ENCODE measurements around the gene COMMD1. TPM values are rescaled to one million over a fixed set of nuclear protein-coding genes. Genes with fewer than 3 reads are reported as not detected.
"Not testable (repeated sequence)": the region's sequence is repeated elsewhere in the genome, so short reads cannot be mapped to it uniquely, and the experiment has no call there.

Gene COMMD1
- total RNA-seq, 1 donor: 60.7 TPM

DNA sequence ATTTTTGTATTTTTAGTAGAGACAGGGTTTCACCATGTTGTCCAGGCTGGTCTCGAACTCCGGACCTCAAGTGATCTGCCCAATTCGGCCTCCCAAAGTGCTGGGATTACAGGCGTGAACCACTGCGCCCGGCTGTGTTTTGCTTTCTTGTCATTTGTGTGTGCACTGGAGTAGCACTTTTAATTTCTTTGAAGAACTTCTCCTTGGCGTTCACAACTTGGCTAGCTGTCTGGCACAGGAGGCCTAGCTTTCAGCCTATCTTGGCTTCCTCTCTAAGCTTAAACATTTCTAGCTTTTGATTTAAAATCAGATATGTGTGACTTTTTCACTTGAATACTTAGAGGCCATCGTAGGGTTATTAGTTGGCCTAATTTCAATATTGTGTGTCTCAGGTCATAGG, 93.0 kb downstream of the COMMD1 start:
- no peak for DNase-seq (ENCODE audit: low read depth)
- no peak overlapping the region for H3K4me3 ChIP-seq (ENCODE audit: low read depth, low read length)
- TF ChIP-seq, protein P1, sequence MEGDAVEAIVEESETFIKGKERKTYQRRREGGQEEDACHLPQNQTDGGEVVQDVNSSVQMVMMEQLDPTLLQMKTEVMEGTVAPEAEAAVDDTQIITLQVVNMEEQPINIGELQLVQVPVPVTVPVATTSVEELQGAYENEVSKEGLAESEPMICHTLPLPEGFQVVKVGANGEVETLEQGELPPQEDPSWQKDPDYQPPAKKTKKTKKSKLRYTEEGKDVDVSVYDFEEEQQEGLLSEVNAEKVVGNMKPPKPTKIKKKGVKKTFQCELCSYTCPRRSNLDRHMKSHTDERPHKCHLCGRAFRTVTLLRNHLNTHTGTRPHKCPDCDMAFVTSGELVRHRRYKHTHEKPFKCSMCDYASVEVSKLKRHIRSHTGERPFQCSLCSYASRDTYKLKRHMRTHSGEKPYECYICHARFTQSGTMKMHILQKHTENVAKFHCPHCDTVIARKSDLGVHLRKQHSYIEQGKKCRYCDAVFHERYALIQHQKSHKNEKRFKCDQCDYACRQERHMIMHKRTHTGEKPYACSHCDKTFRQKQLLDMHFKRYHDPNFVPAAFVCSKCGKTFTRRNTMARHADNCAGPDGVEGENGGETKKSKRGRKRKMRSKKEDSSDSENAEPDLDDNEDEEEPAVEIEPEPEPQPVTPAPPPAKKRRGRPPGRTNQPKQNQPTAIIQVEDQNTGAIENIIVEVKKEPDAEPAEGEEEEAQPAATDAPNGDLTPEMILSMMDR (IDR thresholded peaks at IDR 0.05; ENCODE audit: insufficient read depth, low read length): no peak

DNA sequence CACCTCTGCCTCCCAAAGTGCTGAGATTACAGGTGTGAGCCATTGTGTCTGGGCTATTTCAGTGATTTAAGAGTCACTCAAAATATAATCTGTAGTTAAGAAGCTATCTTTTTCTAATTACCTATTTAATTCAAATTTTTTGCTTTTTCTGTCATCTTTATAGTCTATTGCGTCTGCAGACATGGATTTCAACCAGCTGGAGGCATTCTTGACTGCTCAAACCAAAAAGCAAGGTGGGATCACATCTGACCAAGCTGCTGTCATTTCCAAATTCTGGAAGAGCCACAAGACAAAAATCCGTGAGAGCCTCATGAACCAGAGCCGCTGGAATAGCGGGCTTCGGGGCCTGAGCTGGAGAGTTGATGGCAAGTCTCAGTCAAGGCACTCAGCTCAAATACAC, 95.1 kb downstream of the COMMD1 start:
- no peak for DNase-seq (ENCODE audit: low read depth)
- TF ChIP-seq, protein P1 (IDR thresholded peaks at IDR 0.05; ENCODE audit: insufficient read depth, low read length): no peak
- H3K4me3 ChIP-seq (ENCODE audit: low read depth, low read length): no peak overlapping the region

DNA sequence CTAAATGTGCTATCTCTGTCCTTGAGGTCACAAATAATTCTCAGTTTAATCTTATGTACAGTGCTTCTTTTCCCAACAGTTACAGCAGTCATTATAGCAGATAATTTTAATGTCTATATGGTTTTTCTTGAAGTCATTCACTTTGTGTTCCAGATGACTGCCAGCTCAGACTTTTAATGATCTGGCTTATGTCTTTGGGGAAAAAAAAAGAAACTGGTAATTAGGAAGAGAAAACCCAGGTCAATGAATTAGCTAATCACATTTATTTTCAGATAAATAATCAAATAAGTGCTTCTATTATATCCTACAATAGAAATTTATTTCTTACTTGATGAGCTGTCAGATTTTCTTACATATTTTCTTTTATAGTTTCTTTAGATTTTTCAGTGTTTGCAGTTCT, 96.0 kb downstream of the COMMD1 start:
- DNase-seq (ENCODE audit: low read depth): no peak
- H3K4me3 ChIP-seq (ENCODE audit: low read depth, low read length): no peak overlapping the region
- TF ChIP-seq, protein P1 (IDR thresholded peaks at IDR 0.05; ENCODE audit: insufficient read depth, low read length): no peak

DNA sequence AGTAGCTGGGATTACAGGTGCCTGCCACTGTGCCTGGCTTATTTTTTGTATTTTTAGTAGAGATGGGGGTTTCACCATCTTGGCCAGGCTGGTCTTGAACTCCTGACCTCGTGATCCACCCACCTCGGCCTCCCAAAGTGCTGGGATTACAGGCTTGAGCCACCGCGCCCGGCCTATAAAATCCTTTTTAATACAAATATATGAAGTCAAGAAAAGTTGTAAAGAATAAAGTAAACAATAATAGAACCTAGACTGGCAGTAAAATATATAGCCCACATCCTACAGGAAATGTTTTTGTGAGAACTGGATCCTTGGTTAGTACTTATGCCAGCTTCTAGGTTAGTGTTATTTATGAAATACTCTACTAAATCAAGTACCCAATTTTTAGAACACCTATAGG, 99.0 kb downstream of the COMMD1 start:
- not testable (repeated sequence) for DNase-seq (ENCODE audit: low read depth); H3K4me3 ChIP-seq (ENCODE audit: low read depth, low read length)

DNA sequence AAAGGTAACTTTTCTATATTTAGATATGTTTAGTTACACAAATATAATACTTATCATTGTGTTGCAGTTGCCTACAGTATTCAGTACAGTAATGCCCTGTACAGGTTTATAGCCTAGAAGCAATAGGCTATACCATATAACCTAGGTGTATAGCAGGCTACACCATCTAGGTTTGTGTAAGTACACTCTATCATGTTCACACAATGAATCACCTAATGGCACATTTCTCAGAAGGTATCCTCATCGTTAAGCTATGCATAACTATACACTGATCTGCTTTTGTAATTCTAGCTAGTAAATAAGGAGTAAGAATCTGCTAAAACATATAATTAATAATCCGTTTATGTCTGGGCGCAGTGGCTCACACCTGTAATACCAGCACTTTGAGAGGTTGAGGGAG, 102.1 kb downstream of the COMMD1 start:
- no peak for DNase-seq (ENCODE audit: low read depth)
- TF ChIP-seq, protein P1 (IDR thresholded peaks at IDR 0.05; ENCODE audit: insufficient read depth, low read length): no peak
- H3K4me3 ChIP-seq (ENCODE audit: low read depth, low read length): no peak overlapping the region

DNA sequence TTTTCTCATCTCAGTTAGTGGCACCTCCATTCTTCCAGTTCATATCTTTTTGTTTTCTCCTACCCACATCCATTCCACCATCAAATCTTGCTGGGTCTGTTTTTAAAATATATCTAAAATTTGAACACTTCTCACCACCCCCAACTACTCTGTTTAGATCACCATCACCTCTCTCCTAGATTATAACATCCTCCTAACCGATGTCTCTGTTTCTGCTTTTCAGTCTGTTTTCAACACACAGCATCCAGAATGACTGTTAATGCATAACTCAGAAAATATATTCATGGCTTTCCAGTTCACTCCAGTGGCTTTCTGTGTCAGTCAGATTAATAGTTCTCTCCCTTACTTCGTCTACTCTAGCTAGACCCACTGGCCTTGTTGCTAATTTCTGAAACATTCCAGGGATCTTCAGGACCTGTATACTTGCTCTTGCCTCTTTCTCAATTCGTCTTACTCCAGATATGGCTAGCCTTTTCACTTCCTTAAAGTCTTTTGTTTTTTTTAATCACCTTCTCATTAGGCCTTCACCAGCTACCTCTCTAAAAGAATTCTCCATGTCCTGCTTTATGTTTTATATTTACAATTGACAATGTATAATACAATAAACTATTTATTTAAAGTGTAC, 105.3 kb downstream of the COMMD1 start:
- TF ChIP-seq, protein P1 (IDR thresholded peaks at IDR 0.05; ENCODE audit: insufficient read depth, low read length): no peak
- DNase-seq (ENCODE audit: low read depth): no peak
- H3K4me3 ChIP-seq (ENCODE audit: low read depth, low read length): no peak overlapping the region

DNA sequence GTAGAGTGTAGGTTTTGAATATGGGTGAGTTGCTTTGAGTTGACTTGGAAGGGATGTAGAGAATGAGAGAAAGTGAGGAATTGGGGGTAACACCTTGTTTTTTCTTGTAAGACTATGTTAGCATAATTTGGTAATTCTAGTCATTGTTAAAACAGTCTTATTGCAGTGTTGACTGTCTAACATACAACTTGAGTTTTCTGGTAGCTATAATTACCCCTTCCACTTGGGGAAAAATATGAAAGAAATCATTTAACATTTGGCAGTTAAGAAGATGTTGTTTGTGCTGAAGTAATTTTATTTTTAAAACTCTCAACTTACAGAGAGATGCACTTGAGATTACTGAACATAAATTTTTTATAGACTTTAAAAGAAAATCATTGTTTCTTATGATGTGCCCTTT, 108.2 kb downstream of the COMMD1 start:
- no peak overlapping the region for H3K4me3 ChIP-seq (ENCODE audit: low read depth, low read length)
- DNase-seq (ENCODE audit: low read depth): no peak
- TF ChIP-seq, protein P1 (IDR thresholded peaks at IDR 0.05; ENCODE audit: insufficient read depth, low read length): no peak
